Esophagus muscularis mucosa (tissue), 4 donors: ENCODE results near the gene PBXIP1.

ENCODE experiments used
- EP300 ChIP-seq: sonication (generic); formaldehyde crosslinking; IDR thresholded peaks from one replicate; pipeline ENCODE4 v1.6.1; 2017; ENCODE audit warnings: antibody characterized with exemption
- POLR2A ChIP-seq: fragments of 450-650 bp; IDR thresholded peaks from one replicate; pipeline ENCODE4 v1.6.1; 2017; ENCODE audit warnings: antibody characterized with exemption, moderate library complexity, mild to moderate bottlenecking, low read depth
- POLR2AphosphoS5 ChIP-seq, 2 donors: sonication (generic); formaldehyde crosslinking; IDR thresholded peaks; one replicate each; pipeline ENCODE4 v1.6.1; 2017; ENCODE audit warnings: antibody characterized with exemption in 2 of 2
- TF ChIP-seq, protein P1 (sequence below), 3 experiments: fragments of 200-600 bp in 2 of 3; fragments of 450-650 bp in 1 of 3; sonication (generic) in 2 of 3; IDR thresholded peaks; one replicate each; pipeline ENCODE4 v1.5.1; 2017 to 2019; ENCODE audit warnings: antibody characterized with exemption in 3 of 3, mild to moderate bottlenecking in 2 of 3, moderate library complexity in 1 of 3

DNA sequence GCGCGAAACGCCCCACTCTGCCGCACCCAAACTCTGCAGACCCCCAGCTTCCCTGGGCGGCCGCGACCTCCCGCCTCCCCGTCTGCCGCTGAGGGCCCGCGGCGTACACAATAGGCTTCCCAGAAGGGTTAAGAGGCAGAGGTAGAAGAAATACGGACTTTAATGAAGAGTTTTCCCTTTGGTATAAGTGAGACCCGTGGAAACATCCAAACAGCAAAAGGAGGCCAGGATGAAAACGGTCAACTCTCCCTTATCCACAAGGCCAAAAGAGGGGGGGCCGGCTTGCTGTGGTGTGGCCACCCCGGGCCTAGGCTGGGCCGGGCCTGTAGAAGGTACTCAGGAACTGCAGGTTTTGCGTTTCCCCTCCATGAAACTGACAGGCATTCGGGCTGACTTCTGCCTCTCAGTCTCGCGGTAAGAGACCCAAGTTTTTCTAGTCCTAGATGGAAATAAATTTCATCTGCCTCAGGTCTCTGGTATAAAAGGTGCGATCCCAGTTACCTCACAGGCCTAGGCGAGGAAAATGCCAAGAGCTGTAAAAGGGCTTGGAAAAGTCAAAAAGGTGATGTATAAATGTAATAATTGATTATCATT, 6.4 kb upstream of the PBXIP1 start:
- TF ChIP-seq, protein P1, sequence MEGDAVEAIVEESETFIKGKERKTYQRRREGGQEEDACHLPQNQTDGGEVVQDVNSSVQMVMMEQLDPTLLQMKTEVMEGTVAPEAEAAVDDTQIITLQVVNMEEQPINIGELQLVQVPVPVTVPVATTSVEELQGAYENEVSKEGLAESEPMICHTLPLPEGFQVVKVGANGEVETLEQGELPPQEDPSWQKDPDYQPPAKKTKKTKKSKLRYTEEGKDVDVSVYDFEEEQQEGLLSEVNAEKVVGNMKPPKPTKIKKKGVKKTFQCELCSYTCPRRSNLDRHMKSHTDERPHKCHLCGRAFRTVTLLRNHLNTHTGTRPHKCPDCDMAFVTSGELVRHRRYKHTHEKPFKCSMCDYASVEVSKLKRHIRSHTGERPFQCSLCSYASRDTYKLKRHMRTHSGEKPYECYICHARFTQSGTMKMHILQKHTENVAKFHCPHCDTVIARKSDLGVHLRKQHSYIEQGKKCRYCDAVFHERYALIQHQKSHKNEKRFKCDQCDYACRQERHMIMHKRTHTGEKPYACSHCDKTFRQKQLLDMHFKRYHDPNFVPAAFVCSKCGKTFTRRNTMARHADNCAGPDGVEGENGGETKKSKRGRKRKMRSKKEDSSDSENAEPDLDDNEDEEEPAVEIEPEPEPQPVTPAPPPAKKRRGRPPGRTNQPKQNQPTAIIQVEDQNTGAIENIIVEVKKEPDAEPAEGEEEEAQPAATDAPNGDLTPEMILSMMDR (IDR thresholded peaks at IDR 0.05), result no peak
- no peak for TF ChIP-seq POLR2AphosphoS5 (IDR thresholded peaks at IDR 0.05)
- TF ChIP-seq POLR2A, result no peak
- no peak for TF ChIP-seq EP300
